ENCODE measurements around the gene TMC1. TPM values are rescaled to one million over a fixed set of nuclear protein-coding genes. Genes with fewer than 3 reads are reported as not detected.

TMC1 gene
- total RNA-seq, 1 donor from 2014 or later, result not detected

DNA sequence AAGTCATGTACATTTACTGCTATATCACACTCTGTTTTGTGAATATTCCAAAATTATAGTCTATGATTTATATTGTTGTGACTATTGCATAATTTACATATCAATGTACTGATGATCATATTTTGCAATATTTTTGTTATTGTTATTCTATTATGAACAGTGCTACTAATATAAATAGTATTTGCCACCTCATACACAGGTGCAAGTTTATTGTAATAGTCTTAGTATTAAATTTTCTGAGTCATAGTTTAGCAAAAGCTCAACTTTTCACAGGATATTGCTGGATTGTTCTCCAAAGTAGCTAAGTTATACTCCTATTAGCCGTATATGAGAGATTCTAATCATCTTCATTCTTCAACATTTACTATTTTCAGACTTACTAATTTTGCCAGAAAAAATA, 124.7 kb downstream of the TMC1 start:
- H3K36me3 Mint-ChIP-seq, result no peaks in the 10 kb centered on the region

DNA sequence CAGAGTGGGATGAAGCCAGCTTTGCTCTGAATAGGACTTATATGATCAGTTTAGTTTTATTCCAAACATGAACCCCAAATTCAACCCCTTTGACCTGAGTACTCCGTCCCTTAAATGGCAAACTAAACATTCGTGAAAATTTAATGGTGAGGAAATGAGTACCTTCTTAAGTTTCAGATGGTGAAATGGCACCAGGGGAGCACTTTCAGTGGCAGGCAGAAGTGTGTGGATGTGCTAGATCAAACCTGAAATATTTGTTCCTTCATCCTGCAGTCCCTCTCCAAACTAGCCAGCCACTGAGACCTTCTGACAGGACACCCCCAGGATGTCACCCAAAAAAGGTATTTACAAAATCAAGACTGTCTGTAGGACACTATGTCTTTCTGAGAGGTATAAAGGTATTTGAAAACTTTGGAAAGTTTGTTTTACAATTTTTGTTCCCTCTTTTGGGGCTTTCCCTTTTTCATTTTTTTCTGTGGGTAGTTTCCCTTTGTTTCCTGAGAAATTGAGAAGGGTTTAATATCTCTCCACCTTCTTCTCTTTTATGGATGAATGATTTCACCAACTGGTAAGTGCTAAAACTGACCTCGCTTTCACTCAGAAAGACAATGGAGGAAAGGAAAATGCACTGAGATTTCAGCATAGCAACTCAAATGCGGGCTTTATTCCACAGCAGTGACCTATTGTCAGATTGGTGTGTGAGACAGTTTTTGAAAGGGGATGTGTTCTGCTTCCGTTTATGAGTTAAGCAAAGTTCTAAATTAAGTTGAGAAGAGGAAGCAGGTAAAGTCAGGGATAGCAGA, 127.1 kb downstream of the TMC1 start:
- Mint-ChIP-seq H3K4me1 (peaks cover 10% of the 10 kb centered on the region), H3K4me3 (no peak overlapping the region), H3K9me3 (no peaks in the 10 kb centered on the region), H3K36me3 (no peaks in the 10 kb centered on the region), H3K27ac (no peak overlapping the region), H3K27me3 (ENCODE audit: low read depth) (no peaks in the 10 kb centered on the region)
- TF ChIP-seq, protein P1, sequence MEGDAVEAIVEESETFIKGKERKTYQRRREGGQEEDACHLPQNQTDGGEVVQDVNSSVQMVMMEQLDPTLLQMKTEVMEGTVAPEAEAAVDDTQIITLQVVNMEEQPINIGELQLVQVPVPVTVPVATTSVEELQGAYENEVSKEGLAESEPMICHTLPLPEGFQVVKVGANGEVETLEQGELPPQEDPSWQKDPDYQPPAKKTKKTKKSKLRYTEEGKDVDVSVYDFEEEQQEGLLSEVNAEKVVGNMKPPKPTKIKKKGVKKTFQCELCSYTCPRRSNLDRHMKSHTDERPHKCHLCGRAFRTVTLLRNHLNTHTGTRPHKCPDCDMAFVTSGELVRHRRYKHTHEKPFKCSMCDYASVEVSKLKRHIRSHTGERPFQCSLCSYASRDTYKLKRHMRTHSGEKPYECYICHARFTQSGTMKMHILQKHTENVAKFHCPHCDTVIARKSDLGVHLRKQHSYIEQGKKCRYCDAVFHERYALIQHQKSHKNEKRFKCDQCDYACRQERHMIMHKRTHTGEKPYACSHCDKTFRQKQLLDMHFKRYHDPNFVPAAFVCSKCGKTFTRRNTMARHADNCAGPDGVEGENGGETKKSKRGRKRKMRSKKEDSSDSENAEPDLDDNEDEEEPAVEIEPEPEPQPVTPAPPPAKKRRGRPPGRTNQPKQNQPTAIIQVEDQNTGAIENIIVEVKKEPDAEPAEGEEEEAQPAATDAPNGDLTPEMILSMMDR (IDR thresholded peaks at IDR 0.05; ENCODE audit: unreplicated experiment), result no peak
- no peak for DNase-seq (ENCODE audit: low spot score in 2 of 2, unreplicated experiment in 2 of 2)

More for the DNA sequence above, 124.7 kb downstream of the TMC1 start:
- Mint-ChIP-seq H3K27me3 (ENCODE audit: low read depth) (no peaks in the 10 kb centered on the region), H3K4me3 (no peak overlapping the region), H3K9me3 (no peaks in the 10 kb centered on the region), H3K4me1 (peaks cover 10% of the 10 kb centered on the region), H3K27ac (no peak overlapping the region)
- TF ChIP-seq, protein P1 (IDR thresholded peaks at IDR 0.05; ENCODE audit: unreplicated experiment), result no peak
- no peak for DNase-seq (ENCODE audit: low spot score in 2 of 2, unreplicated experiment in 2 of 2)

GRCh38 chr9:72649127-72649442, 127.7 kb downstream of the TMC1 start:
- Mint-ChIP-seq H3K27ac (no peak overlapping the region), H3K4me3 (no peak overlapping the region), H3K9me3 (no peaks in the 10 kb centered on the region), H3K27me3 (ENCODE audit: low read depth) (no peaks in the 10 kb centered on the region), H3K36me3 (no peaks in the 10 kb centered on the region), H3K4me1 (peaks cover 10% of the 10 kb centered on the region)
- TF ChIP-seq, protein P1 (IDR thresholded peaks at IDR 0.05; ENCODE audit: unreplicated experiment), result no peak
- no peak for DNase-seq (ENCODE audit: low spot score in 2 of 2, unreplicated experiment in 2 of 2)

DNA sequence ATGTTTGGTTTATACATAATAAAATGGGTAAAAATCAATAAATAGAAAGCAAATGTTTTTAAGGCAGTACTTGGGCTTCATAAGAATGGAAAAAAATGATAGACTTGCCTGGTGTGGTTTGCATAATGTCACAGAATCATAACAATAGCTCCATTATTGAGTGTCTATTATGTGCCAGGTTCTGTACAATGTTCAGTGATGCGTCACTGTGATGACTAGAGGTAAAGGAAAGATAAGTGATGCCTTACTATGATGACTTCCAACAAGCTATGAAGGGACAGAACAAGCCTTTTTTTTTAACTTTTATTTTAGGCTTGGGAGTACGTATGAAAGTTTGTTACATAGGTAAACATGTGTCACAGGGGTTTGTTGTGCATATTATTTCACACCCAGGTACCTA, 128.8 kb downstream of the TMC1 start:
- no peaks in the 10 kb centered on the region for H3K9me3 Mint-ChIP-seq
- DNase-seq (ENCODE audit: low spot score in 2 of 2, unreplicated experiment in 2 of 2), result no peak
- H3K27ac Mint-ChIP-seq, result no peak overlapping the region
- H3K4me1 Mint-ChIP-seq, result peaks cover 10% of the 10 kb centered on the region
- no peak overlapping the region for H3K4me3 Mint-ChIP-seq
- TF ChIP-seq, protein P1 (IDR thresholded peaks at IDR 0.05; ENCODE audit: unreplicated experiment), result no peak
- H3K27me3 Mint-ChIP-seq (ENCODE audit: low read depth), result no peaks in the 10 kb centered on the region
- H3K36me3 Mint-ChIP-seq, result no peaks in the 10 kb centered on the region

DNA sequence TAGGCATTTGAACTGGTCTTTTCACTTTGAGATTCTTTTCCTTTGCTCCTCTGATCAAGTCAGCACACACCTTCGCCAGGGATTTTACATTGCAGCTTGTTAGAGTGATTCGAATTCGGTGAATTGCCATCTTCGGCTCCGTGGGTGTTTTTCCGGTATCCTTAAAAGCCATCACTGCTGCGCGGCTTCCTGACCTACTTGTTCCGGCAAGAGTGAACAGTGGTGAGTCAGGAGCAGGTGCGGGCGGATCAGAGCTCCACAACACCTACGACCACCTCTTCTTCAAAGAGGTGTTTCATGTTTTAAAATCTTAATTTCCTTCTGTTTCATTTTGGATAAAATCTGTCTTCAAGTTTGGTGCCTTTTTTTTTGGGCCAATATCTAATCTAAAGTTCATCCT, 134.6 kb downstream of the TMC1 start:
- H3K27me3 Mint-ChIP-seq (ENCODE audit: low read depth), result no peaks in the 10 kb centered on the region
- no peaks in the 10 kb centered on the region for H3K9me3 Mint-ChIP-seq
- TF ChIP-seq, protein P1 (IDR thresholded peaks at IDR 0.05; ENCODE audit: unreplicated experiment), result no peak
- H3K4me1 Mint-ChIP-seq, result no peaks in the 10 kb centered on the region
- no peak for DNase-seq (ENCODE audit: low spot score in 2 of 2, unreplicated experiment in 2 of 2)
- H3K36me3 Mint-ChIP-seq, result no peaks in the 10 kb centered on the region
- H3K4me3 Mint-ChIP-seq, result no peak overlapping the region
- no peak overlapping the region for H3K27ac Mint-ChIP-seq
